GM21717 (cell line): ENCODE data around the gene SEMA3A.

Experiments used
- ATAC-seq: cut with Tn5 transposase; IDR thresholded peaks from one replicate; pipeline ENCODE4 v1.9.1; 2021; ENCODE audit warnings: mild to moderate bottlenecking, moderate library complexity; ENCODE audit not compliant: unreplicated experiment

Gene SEMA3A

DNA sequence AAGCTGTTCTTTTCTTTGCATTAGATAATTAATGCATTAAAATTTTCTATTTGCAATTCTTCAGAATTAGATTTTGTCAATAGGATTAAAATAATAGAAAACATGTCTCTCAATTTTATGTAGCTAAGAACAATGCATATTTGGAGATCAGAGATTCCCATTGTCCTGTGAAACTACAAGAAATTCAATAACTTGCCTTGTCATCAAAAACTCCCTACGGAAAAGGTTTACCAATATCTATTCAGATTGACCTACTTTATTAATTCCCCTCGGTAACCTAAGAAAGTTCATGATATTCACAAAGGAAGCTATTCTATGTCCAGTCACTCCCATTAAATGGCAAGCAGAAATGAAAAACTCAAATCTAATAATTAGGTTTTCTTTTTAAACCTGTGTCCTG, 172.6 kb downstream of the SEMA3A start:
- ATAC-seq, result no peak

DNA sequence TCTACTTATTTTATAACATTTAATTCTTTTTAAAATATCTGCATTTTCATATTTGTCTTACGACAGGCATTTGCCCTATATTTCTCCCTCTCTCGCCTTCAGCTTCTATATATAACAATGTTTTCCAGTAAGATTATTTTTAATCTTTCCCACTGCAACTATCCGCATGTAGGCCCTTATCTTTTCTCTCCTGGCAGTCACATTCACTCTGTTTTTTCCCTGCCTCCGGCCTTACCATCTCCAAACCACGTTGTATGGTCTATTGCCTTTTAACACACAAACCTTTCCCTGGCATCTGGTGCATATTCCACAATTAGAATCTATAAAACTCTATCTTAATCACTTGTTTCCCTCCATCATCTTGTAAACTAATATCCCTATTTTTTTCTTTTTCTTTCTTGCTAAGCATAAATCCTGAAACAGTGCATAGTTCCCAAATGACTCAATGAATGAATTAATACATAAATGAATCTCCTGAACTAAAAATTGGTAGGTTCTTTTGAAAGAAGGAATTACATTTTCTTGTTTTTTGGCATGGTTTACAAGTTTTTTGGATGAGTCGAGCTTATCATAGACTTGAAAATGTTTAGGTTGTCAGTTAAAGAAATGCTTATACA, 173.2 kb downstream of the SEMA3A start:
- no peak for ATAC-seq

DNA sequence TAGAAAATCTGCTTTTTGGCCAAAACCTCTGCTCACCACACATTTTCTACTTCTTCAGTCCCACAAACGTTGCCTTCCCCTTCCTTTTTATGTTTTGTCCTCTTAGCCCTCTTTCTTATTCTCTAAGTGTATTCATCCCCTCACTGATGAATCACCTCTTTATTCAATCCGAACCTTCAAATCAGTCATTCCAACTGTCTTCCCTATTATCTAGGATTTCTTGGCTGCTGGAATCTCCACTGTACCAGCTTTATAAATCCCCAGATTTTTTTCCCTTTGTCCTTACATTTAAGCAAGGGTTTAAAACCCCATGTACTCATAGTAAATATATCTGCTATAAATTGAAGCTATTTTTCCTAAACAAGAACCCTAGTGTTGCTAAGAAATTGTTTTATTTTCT, 176.9 kb downstream of the SEMA3A start:
- no peak for ATAC-seq

DNA sequence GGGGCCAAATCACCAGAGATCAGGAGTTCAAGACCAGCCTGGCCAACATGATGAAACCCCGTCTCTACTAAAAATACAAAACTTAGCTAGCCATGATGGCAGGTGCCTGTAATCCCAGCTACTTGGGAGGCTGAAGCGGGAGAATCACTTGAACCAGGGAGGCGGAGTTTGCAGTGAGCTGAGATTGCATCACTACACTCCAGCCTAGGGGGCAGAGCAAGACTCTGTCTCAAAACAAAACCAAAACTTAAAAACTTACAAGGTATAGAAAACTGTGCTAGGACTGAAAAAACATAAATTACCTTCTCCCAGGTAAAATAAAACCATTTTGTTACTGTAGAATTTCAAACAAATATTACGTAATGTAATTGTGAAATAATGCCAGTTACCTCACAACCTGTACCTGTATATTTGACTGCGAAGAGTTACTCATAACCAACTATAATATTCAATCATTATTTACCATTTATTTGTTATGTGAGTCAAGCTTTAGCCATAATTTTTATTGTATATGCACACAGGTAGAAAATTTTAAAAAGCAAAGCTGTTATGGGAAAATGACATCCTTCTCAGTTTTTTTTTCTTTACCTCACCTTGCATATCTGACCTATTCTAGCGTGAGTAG, 180.9 kb downstream of the SEMA3A start:
- no peak for ATAC-seq

DNA sequence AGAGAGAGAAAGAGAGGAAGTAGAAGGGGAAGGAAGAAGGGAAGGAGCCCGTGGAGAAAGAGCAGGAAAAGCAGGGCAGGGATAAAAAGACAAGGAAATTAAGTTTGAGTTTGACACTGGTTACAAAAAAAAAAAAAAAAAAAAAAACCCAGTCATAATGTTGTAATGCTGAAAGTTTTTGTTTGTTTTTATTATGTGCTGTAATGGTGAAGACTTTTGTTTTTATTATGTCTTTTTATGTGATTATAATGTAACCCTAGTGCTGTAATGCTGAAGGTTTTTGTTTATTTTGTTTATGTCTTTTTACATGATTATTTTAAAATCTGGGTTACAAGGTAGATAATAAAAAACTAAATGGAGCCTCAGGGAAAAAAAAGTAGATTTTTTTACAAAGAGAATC, 184.8 kb downstream of the SEMA3A start:
- no peak for ATAC-seq

DNA sequence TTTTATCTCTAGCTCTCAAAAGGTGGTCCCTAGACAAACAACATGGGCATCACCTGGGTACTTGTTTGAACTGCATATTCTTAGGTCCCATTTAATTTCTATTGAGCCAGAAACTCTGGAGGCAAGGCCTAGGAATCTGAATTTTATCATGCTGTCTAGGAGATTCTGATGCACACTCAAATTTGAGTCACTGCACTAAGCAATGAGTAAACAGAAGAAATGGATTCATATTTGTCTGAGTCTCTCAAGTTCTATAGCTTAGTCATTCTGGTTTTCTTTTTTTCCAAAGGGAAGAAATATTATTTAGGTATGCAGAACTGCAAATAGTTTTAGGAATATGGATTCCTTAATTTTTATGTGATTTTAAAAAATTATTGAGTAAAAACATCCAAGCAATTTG, 185.5 kb downstream of the SEMA3A start:
- ATAC-seq, result no peak

DNA sequence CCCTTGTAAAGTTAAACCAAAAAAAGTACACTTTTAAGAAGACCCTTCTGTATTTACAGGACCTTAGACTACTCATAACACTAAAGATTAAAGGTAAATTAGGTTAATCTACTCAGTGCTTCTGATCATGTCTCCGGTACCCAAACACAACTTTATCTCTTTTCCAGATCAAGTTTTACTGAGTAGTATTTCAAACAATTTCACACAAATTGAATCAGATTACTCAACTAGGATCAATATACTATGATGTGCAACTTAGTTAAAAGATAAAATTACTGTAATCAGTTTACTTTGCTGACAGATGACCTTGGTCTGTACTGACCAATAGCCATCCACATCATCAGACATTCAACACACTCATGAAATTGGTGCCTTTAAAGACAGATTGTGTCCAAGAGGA, 191.4 kb downstream of the SEMA3A start:
- ATAC-seq, result no peak

DNA sequence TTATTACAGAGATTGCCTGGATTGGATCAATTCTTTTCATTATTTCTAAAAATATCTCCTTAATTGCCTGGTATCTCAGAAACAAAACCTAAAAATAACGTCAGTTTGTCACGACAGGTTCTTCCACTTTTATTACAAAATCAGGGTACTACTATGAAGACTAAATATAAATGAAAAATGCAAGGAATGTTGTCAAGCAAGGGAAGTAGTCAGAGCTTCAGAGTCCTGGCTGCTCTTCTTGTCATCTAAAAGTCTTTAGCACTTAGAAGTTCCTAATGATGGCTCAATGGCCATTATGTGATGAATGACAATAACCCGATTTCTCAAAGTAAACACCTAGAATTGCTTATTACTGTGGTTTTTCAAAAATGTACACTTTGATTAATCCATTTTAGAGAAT, 192.2 kb downstream of the SEMA3A start:
- no peak for ATAC-seq

DNA sequence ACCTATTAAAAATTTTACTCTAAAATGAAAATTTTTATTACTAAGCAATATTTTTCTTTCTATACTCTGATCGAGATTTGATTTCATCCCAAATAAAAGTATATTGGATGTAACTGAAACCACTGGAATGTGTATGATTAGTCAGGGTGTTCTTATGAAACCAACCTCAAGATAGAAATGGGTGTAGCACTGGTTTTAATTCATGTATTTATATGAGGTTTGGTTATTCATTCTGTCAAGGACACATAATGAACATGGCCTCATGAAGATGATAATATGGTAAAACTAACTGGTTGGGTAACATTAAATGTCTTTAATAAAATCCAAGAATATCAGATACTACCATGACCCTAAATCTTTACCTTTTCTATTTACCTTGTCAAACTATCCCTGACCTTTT, 197.7 kb downstream of the SEMA3A start:
- no peak for ATAC-seq

DNA sequence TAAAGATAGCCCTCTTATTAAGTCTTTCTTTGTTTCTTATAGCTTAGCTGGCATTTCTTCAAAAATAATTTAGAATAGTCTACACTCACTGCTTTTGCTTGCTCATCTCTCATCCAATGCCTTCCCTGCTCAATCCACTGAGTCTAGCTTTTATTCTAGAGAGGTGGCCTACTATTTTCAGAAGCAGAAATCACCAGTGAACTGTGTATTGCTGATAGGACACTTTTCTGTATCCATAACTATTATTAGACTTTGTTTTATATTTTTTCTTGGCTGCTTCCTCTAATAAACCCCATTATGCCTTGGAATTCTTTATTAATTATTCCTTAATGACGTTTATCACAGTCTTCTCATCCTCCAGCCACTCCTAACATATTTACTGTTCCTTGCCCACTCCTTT, 206.8 kb downstream of the SEMA3A start:
- no peak for ATAC-seq

DNA sequence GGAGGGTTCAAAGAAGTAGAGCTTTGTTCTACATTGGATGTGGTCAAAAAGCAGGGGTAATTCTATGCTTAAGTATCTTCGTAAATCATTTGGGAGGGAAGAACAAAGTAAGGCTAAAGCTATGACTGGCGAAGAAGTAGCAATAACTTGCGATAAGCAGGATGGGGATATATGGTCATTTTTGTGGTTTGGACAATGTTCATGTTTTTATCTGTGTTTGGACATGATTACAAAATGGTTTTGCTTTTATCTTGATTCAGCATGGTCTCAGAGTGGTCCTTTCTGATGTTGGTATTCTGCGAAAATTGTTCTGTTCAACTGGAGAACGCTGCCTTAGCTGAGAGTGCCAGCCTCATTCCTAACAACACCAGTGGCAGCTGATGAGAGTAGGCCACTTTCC, 208.8 kb downstream of the SEMA3A start:
- ATAC-seq, result no peak

DNA sequence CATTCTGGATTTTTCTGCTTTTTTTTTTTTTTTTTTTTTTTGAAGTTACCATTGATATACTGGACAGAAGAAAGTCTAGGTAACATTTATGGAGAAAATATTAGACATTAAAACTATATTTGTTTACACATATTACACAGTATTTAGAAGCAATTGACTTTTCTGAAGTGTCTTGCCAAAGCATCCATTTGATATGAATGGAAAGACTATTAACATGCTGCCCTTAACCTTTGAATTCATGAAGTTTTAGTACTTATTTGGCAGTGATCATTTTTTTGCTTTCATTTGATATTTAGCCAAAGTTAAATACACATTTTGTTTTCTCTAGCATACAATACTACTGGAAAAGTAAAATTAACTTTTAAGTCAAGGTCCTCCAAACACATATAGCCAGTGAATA, 210.0 kb downstream of the SEMA3A start:
- ATAC-seq, result no peak

DNA sequence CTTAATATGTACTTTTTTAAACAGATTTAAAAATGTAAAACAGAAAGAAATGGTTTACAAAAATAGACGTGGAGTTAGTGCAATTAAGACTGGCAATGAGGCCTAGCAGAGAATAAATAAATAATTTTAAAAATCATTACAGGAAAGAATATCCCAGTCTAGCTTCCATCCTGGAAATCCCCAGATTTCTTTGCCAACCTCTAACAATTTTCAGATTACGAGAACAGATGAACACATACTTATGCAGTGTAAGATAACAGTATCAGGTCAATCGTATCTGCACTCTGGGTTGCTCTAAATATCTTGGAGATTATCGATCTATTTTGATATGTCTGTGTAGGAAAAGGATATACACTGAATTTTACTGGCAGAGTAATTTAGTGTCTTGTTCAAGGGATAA, 210.5 kb downstream of the SEMA3A start:
- ATAC-seq, result no peak

DNA sequence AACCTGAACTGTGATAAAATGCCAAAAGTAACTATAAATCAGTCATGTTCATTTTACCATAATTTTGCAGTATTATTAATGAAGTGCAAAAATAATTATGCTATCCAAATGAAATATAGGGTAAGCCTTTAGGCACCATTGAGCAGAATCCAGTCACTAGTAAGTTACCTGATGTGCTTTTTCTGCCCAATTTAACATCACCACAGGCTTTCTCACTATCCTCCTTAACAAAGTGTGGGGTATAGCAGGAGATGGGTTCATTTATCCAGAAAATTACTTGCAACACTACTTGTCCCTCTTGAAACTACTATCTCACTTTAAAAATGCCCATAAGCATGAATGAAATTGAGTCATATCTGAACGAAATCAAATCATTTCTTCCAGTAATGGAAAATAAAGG, 211.0 kb downstream of the SEMA3A start:
- ATAC-seq, result no peak

DNA sequence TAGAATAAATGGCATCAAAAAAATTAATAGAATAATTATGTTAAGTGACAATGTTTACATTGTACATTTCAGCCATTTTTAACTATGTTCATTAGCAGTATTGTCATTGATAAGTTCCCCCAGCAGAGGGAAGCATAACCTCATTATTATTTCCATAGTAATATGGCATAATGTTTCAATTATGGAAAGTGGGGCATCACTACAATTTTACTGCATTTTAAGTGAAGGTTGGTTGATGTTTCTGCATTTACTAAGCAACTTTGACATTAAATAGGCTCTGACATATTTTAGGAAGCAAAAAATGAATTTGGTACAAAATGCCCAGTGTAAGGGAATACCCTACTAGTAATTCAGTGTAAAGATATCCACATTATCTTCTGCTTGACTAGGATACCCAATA, 218.3 kb downstream of the SEMA3A start:
- peak; percentile 78 for ATAC-seq

DNA sequence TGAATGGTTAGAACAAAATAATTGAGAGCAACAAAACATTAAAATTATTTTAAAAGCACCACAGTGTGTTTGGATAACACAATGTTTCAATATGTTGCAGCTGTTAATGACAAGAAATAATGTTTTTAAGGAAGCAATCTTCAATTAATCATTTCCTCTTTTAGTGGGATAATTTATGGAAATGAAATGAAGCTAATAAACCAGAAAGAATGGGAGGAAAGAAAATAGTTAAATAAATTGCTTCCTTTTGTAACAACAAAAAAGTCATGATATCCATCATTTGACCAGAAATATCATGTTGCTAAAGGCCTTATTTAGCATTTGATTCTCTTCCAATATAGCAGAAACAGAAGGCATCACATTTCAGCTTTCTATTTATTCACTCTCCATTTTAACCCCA, 224.5 kb downstream of the SEMA3A start:
- ATAC-seq, result no peak

DNA sequence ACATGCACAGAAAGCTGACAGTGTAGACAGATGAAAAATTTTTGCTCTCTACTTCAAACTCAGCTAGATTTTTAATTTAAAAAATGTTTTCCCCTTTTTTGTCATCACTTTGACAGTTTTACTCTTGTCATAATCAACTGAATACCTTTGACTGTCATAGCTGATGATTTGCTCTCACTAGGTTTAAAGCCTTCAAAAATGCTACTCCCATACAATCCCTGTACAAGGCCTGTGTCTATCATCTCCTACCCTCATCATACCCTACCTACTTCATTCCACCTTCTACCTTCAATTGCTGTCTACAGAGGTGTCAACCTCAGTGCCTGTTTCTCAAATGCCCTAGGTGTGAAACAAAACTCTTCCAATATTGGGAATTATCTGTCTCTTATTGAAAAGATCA, 230.3 kb downstream of the SEMA3A start:
- no peak for ATAC-seq

DNA sequence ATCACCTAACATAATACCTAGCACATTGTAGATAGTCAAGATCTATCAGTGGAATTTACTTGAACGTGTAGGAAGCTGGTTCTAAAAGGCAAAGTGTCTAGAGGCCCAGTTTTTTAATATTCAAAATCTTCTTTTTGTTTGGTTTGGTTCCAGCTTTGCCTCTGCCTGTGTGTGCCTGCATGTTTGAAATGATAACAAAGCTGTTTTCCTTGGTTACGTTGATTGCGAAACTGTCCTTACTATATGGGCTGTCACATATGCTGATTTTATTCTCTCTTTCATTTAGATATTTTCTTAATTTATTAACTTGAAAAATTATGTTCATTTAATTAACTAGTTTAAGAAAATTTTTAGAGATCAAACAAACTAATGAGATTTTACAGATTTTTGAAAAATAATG, 237.3 kb downstream of the SEMA3A start:
- ATAC-seq, result no peak

DNA sequence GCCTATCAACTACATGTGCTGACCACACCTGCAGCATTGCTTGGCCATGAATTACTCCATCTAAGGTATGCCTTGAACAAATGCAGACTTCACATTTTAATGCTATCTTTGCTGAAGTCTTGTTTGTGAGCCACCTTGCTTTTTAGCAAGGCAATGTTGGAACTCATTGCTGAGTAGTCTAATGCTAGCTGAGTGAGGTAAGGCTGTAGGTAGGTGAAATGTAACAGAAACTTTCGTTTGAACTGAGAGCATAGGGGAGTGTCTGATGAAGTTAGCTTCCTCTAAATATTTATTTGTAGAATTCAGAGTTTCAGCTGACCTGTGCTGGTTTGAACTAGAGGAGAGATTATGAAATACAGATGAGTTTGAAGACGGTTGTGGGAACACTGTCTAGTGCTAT, 238.5 kb downstream of the SEMA3A start:
- no peak for ATAC-seq

DNA sequence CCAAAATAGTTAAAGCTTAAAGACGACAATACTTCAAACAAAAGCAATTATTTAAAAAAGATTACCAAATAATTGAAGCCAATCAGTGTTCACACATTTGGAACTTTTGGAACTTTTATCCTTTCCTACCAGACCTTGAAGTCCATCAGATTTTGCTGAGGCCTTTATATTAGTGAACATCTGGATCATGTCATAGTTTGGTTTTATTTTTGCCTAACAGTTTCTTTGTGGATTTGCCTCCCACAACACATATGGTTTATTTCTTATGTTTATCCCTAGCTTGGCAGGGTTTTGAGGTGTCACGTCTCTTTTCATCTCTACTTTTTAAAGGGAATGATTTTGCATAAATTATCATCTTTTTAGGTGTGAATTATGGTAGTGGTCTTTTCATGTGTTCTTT, 242.4 kb downstream of the SEMA3A start:
- ATAC-seq, result no peak

DNA sequence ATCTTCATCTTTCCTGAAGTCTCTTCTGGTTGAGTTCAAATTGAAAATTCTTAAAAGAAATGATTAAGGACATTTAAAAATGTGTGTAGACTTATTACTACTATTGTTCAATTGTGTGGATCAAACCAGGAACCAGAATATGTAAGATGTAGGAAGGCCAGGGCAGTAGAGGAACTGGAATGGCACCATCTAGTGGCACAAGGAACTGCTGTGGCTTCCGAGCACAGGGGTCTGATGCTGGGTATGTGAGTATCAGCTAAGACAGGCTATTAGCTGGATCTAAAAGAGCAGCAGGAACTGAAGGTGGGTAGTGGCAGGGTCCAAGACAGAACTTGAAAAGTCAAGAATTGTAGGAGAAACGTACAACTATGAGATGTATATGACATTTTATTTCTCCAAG, 247.3 kb downstream of the SEMA3A start:
- ATAC-seq, result peak; percentile 89

DNA sequence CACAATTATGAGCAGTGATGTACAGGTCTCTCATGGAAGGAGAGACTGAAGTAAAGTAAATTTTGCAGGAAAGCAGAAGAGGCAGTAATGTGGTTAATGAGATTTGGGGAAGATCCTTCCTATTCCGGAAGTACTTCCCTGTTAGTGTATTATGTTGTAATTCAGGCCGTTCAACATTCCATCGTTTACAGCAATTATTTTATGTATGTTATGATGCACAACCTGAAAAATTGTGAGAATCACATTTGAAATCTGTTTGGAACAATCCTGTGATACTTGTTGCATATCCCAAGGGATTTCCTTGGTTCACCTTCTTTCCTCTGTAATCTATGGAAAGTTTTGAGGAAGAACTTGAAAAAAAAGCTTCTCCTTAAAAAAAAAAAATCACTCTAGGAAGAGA, 247.8 kb downstream of the SEMA3A start:
- no peak for ATAC-seq

DNA sequence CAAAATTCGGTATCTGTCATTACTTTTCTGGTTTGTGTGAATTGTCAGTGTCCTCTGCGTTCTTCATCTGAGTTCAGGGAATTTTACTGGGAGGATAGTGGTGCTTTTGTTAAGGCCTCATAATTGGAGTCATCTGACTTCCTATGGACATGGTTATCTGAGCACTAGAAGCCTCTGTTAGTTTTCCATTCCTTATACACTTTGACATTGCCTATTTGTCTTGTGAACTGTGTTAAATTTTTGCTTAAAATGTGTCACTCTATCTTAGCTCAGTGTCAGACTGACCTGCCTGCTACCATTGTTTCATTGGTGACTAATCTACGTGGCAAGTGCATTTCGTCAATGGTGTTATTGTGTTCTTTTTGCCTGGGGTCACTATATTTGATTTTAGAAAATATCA, 253.3 kb downstream of the SEMA3A start:
- no peak for ATAC-seq
